ENCODE measurements around the gene TLN1. TPM values are rescaled to one million over a fixed set of nuclear protein-coding genes. Genes with fewer than 3 reads are reported as not detected.

TLN1 gene
- polyA plus RNA-seq, 1 experiment: 165 TPM

- CTCF ChIA-PET: interaction anchor here (0.9 to 3.8 kb wide), 4 partner anchors 13 to 176 kb away, joined by 3 to 19 read pairs (median 4); no protein-coding TSS in a partner anchor
- POLR2A ChIA-PET: no interaction called here
- DNase-seq (ENCODE audit: low read depth, low spot score): no peak
- H3K27me3 ChIP-seq (ENCODE audit: control insufficient read depth, insufficient read depth, low read length): peaks cover 21% of the 10 kb centered on the region
- TF ChIP-seq CTCF (IDR thresholded peaks at IDR 0.05; ENCODE audit: low read depth, low read length): no peak
- H3K9me3 ChIP-seq (ENCODE audit: control insufficient read depth, insufficient read depth, low read length): no peaks in the 10 kb centered on the region
- no peak overlapping the region for H3K27ac ChIP-seq (ENCODE audit: low read depth, low read length)
- no peak overlapping the region for H3K4me3 ChIP-seq (ENCODE audit: low read depth, low read length)
Measured at GRCh38 chr9:35769763-35770162, 37.8 kb upstream of the TLN1 start.

- Histone ChIP-seq H3K27me3 (ENCODE audit: control insufficient read depth, insufficient read depth, low read length) (peaks cover 28% of the 10 kb centered on the region), H3K4me3 (ENCODE audit: low read depth, low read length) (no peak overlapping the region), H3K27ac (ENCODE audit: low read depth, low read length) (no peak overlapping the region), H3K9me3 (ENCODE audit: control insufficient read depth, insufficient read depth, low read length) (no peaks in the 10 kb centered on the region)
- ChIA-PET POLR2A (no interaction called here), CTCF (no interaction called here)
- no peak for DNase-seq (ENCODE audit: low read depth, low spot score)
- no peak for TF ChIP-seq CTCF (IDR thresholded peaks at IDR 0.05; ENCODE audit: low read depth, low read length)
Measured at GRCh38 chr9:35767458-35767857, 35.5 kb upstream of the TLN1 start.

- peaks cover 30% of the 10 kb centered on the region for H3K27me3 ChIP-seq (ENCODE audit: control insufficient read depth, insufficient read depth, low read length)
- no peak overlapping the region for H3K27ac ChIP-seq (ENCODE audit: low read depth, low read length)
- H3K4me3 ChIP-seq (ENCODE audit: low read depth, low read length): no peak overlapping the region
- H3K9me3 ChIP-seq (ENCODE audit: control insufficient read depth, insufficient read depth, low read length): no peaks in the 10 kb centered on the region
- ChIA-PET CTCF (no interaction called here), POLR2A (no interaction called here)
- TF ChIP-seq CTCF (IDR thresholded peaks at IDR 0.05; ENCODE audit: low read depth, low read length): no peak
- DNase-seq (ENCODE audit: low read depth, low spot score): no peak
Measured at GRCh38 chr9:35766997-35767396, 35.0 kb upstream of the TLN1 start.

GRCh38 chr9:35763803-35764202, 31.8 kb upstream of the TLN1 start:
- H3K27ac ChIP-seq (ENCODE audit: low read depth, low read length): no peak overlapping the region
- H3K27me3 ChIP-seq (ENCODE audit: control insufficient read depth, insufficient read depth, low read length): peaks cover 15% of the 10 kb centered on the region
- H3K4me3 ChIP-seq (ENCODE audit: low read depth, low read length): no peak overlapping the region
- DNase-seq (ENCODE audit: low read depth, low spot score): no peak
- POLR2A ChIA-PET: no interaction called here
- TF ChIP-seq CTCF (IDR thresholded peaks at IDR 0.05; ENCODE audit: low read depth, low read length): no peak
- H3K9me3 ChIP-seq (ENCODE audit: control insufficient read depth, insufficient read depth, low read length): no peaks in the 10 kb centered on the region
- CTCF ChIA-PET: no interaction called here

GRCh38 chr9:35763181-35763580, 31.2 kb upstream of the TLN1 start:
- no peak for DNase-seq (ENCODE audit: low read depth, low spot score)
- Histone ChIP-seq H3K27me3 (ENCODE audit: control insufficient read depth, insufficient read depth, low read length) (peaks cover 13% of the 10 kb centered on the region), H3K4me3 (ENCODE audit: low read depth, low read length) (no peak overlapping the region), H3K27ac (ENCODE audit: low read depth, low read length) (no peak overlapping the region), H3K9me3 (ENCODE audit: control insufficient read depth, insufficient read depth, low read length) (no peaks in the 10 kb centered on the region)
- ChIA-PET CTCF (no interaction called here), POLR2A (no interaction called here)
- TF ChIP-seq CTCF (IDR thresholded peaks at IDR 0.05; ENCODE audit: low read depth, low read length): no peak

Data from AG04450 (cell line).